GM08714 (cell line): ENCODE data around the gene PYGB.

Experiments
- H3K4me3 ChIP-seq: fragments of 200-500 bp; sonication (Bioruptor generic); 2 replicates; pipeline ENCODE4 v1.5.1; 2014; ENCODE audit warnings: mild to moderate bottlenecking, low read length, inconsistent platforms
- ZNF274 ChIP-seq: IDR thresholded peaks from 2 replicates; pipeline ENCODE4 v1.6.1; 2012; ENCODE audit warnings: mild to moderate bottlenecking, low read depth, low read length

The PYGB gene

DNA sequence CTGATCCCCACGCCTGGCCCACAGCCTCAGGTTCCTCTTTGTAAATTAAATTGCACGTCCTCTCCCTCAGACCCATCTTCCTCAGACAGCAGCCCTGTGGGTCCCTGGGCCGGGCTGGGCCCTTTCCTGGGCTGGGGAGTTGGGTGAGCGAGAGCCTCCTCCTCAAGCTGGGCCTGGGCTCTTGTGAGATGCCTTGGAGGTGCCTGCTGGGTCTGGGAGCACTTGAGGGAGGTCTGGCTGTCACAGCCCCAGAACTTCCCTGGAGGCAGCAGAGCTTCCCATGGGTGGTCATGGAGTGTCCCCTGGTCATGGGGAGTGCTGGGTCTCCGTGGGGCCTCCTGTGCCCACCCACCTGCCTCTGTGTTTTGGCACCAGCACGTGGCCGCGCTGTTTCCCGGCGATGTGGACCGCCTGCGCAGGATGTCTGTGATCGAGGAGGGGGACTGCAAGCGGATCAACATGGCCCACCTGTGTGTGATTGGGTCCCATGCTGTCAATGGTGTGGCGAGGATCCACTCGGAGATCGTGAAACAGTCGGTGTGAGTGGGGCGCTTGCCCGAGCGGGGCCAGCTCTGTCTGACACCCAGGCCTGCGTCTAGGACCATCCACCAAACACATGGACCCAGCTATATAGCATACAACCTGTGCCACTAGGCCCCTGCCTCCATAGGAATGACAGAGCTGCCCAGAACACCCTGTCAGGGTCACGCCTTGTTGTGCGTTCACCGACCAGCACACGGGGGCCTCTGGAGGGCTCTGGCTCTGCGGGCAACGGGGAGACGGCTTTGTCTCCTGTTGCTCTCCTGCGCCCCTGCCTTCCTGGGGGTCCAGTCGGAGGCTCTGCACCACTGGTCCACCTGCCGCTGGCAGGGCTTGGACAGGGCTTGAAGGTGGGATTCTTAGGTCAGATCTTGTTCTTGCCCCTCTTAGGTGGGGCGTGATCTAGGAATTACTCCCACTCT is 33.0 kb downstream of the PYGB start:
- TF ChIP-seq ZNF274, result no peak
- no peak overlapping the region for H3K4me3 ChIP-seq

DNA sequence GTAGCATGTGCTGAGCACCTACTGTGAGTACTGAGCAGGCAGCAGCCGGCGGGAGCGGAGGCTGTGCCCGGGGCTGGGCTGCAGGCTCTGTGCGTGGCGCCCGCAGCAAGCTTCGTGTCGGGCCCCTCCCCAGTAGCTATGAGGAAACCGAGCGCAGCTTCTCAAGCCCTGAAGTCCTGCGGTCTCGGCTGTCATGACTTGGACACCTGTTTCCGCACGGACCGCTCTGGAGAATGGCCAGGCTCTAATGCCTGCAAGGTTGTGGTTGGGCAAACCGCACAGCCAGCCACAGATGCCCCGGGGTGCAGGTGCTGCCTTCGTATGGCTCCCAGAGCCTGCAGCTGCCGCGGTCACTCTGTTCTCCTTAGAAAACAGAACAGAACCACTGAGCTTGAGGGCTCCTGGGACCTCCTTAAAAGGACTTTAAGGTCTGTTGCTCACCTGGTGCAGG is 33.7 kb downstream of the PYGB start:
- H3K4me3 ChIP-seq, result no peak overlapping the region
- TF ChIP-seq ZNF274, result no peak

DNA sequence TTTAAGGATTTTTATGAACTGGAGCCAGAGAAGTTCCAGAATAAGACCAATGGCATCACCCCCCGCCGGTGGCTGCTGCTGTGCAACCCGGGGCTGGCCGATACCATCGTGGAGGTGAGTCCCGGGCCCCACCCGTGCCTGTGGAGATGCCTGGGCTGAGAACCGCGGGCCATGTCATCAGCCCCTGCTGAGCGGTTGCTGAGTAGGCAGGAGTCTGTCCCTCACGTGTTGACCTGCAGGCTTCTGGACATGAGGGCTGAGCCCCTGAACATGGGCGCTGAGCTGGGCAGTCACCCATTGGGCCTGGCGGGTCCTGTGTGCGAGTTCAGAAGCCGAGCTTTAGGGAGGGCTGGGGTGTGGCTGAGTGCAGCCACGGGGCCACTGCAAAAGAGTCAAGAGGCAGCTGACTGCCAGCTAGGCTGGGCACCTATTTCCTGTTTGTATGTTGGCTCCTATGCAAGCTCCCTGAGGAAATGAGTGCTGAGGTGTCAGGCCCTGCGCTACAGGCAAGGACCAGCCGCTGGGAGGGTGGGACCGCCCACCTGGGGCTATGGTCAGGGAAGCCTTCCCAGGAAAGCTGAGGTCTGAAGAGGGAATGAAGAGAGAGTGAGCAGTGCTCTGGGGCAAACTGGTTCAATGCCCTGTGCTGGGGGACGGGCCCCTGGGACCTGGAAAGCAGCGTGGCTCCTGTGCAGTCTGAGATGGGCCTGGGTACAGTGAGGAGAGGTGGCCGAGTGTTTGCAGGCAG is 34.3 kb downstream of the PYGB start:
- no peak overlapping the region; the same call in 1 of the 2 replicates for H3K4me3 ChIP-seq
- TF ChIP-seq ZNF274, result no peak

DNA sequence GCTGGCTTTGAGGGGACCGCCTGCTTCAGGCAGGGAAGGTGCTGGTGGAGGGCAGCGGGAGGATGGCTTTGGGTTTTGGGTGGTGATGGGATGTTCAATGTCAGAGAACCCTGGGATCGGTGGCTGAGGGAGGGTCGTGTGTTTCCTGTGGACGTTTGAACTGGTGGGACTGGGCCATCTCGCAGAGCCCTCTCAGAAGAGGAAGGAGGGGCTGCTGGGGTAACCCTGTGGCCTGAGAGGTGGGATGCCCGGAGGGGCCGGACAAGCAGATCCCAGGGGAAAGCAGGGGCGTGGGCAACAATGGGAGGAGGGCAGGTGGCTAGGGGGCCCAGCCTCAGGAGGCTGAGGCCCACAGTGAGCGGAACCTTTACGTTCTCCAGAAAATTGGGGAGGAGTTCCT is 34.9 kb downstream of the PYGB start:
- no peak for TF ChIP-seq ZNF274
- H3K4me3 ChIP-seq, result no peak overlapping the region

DNA sequence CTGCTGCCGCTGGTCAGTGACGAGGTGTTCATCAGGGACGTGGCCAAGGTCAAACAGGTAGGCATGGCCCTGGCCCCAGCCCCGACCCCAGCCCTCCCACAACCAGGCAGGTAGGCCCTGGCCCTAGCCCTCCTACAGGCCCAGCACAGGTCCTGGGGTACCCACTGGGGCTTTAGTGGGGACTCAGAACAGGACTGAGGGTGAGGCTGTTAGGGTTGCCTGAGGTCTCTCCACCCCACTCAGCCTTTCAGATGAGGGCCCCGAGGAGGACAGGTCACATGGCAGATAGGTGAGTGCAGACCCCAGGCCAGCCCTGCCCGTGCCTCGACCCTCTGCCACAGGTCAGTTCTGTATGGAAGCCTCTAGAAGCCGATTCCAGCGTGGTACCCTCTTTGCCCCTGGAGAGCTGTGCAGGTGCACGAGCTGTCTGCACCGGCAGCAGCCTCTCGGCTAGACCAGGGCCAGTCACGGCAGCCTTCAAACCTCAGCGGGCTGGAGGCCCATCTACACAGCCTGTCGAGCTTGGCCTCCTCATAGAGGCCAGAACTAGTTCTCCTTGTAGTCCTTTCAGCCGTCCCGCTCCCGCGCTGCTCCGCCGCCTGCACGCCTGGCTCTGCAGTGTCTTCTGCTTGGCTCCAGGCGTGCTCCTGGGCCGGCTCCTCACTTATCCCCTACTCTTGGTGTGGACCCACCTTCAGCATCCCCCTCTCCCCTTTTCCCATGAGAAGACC is 35.5 kb downstream of the PYGB start:
- H3K4me3 ChIP-seq, result no peak overlapping the region
- TF ChIP-seq ZNF274, result no peak

DNA sequence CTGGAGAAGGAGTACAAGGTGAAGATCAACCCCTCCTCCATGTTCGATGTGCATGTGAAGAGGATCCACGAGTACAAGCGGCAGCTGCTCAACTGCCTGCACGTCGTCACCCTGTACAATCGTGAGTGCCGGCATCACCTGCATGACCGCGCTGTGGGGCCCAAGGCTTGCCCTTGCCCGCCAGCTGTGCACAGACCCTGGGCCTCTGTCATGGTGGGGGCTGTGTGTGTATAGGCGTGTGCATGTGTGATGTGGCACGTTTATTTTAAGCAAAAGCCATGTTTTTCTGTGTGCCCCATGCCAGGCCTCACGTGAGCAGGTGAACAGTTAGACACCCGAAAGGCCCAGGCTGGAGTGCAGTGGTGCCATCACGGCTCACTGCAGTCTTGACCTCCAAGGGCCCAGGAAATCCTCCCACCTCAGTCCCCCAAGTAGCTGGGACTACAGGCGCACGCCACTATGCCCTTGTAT is 36.3 kb downstream of the PYGB start:
- no peak for TF ChIP-seq ZNF274
- no peak overlapping the region for H3K4me3 ChIP-seq

DNA sequence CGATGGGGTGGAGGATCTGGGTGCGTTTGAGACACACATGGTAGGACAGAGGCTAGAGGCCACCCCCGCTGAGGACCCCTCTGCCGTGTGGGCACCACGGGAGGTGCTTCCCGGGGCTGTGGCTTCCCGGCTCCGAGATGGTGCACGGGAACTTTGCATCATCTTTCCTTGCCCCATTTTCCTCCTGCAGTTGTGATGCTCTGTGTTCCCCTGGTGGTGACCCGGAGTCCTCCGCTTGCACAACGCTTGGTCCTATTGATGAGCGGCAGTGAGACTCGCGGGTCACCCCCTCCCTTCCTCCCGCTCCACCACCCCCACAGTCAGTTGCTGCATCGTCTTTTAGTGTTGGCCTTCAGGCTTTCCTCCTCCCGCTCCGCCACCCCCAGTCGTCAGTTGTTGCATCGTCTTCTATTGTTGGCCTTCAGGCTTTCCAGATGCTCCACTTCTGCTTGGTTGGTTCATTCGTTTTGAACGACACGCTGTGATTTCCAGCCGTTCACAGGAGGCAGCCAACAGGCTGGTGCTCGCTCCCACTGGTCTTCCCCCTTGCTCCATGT is 37.3 kb downstream of the PYGB start:
- TF ChIP-seq ZNF274, result no peak

DNA sequence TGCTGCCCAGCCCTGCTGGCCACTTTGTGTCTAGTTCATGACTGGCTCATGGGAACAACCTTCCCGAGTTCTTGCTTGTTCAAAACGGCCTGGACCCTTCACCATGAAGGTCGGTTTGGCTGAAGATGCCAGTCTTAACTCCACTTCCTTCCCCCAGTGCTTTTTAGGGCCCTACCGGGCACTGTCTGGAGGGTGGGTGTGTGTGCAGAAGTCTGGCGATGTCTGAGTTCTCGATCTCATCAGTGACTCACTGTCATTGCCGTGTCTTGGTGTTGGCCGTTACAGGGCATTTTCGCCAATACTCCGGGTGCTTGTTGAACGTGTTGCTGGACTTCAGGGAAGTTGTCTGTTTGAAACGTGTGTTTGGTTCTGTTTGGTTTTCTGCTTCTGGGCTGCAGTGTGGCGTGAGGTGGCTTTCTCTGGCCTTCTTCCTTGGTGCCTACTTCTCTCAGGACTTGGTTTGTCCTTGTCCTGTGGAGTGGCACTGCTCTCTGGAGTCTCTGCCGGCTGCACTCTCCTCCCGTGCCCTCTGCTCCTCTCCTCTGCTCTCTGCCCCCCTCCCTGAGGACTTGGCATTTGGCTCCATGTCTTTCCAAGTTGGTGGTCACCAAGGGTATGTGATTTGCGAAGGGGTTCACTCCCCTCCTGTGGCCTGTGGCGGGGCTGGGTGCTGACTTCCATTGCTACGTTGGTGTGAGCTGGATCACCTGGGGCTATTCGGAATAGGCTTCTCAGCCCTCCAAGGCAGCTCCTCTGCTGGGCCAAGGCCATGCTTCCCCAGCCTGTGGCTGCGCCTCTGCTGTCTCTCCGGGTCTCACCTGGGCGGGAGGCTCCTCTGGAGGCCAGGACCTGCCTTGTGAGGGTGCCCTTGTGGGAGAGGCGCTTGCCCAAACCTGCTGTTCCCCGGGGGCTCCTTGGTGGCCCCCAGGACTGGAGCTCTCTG is 38.2 kb downstream of the PYGB start:
- TF ChIP-seq ZNF274, result no peak
- H3K4me3 ChIP-seq, result no peak overlapping the region

More for the DNA sequence above, 37.3 kb downstream of the PYGB start:
- H3K4me3 ChIP-seq, result no peak overlapping the region

DNA sequence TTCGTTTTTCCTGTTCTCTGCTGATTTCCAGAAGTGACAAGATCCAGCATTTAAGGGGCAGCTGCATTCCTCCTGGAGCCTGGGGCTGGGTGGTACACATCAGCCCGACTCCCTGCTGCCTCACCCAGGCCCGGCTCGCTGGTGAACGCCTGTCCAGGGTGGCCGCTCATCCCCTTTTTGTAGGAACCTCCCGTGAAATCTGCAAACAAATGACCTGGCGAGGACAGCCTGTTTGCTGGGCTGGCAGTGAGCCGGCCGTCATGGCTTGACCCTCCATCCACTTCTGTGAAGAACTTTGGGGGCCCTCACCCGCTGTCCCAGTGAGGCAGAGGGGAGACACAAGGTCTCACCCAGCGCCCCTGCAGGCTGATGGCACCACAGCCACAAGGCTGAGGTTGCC is 39.0 kb downstream of the PYGB start:
- H3K4me3 ChIP-seq, result no peak overlapping the region
- no peak for TF ChIP-seq ZNF274

DNA sequence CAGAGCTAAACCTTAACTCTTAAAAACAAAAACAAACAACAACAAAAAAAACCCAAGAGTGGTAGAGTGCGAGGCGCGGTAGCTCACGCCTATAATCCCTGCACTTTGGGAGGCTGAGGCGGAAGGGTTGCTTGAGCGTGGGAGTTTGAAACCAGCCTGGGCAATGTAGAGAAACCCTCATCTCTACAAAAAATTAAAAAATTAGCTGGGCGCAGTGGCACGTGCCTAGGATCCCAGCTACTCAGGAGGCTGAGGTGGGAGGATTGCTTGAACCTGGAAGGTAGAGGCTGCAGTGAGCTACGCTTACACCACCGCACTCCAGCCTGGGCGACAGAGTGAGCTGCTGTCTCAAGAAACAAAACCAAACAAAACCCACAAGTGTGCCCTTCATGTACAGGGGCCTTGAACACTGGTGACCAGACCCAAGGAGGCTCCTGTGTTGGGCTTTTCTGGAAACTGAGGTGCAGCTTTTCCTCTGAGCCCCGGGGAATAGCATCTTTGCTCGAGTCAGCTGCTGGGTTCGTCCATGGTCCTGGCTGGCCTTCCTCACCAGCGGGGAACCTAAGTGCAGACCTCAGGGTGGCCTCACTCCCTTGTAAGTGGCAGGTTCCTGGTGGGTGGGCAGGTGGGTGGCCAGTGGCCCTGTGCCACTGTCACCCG is 39.9 kb downstream of the PYGB start:
- no peak for TF ChIP-seq ZNF274

DNA sequence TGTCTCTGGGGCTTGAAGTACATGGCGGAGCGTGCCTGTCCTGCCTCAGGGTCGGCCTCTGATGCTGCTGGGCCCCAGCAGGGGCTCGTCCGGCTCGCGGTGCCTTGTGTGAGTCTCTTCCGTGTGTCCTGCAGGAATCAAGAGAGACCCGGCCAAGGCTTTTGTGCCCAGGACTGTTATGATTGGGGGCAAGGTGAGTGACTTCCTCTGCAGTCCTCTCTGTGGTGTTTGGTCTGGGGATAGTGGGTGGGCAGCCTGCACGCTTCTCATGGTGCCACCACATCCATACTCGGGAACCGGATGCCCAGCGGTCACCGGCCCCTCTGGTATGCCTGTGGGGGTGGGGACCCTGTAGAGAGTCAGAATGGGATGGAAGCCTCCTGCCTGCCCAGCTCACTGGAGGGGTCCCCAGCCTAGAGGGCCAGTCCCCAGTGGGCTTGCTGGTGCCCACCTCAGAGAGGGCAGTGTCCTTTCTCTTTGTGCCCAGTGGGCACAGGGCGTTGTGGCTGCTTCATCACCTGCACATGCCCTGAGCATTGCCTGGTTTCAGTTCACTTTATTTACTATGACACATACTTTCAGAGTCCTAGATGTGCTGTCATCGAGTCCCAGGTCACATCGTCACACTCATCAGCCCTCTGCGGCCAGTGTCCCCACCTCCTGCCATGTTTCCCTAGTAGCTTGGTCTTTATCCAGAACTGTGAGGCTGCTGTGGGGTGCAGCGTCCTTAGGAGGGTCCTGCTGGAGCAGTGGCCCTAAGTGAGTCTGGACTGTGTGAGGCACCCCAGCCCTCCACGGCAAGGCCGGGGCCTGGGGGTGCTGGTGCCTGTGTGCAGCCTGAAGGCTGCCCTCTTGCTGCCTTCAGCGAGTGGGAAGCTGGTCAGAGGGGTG is 40.7 kb downstream of the PYGB start:
- H3K4me3 ChIP-seq, result no peak overlapping the region
- TF ChIP-seq ZNF274, result no peak

More for the DNA sequence above, 39.9 kb downstream of the PYGB start:
- H3K4me3 ChIP-seq, result no peak overlapping the region
